Adipose tissue (tissue), 3 donors: ENCODE results near the gene RPRD1B. TPM values are rescaled to one million over a fixed set of nuclear protein-coding genes. Genes with fewer than 3 reads are reported as not detected.

ENCODE experiments used
- H3K27ac ChIP-seq: one replicate; pipeline ENCODE4 v1.5.1; 2013; ENCODE audit warnings: low read depth, low read length
- WGBS, 3 donors: extraction: QIAGEN DNeasy Blood & Tissue Kit; methylation state at CpG; one replicate each; pipeline ENCODE4 v1.1.7; 2013; 5-methylcytosine and 5-hydroxymethylcytosine counted together
- polyA plus RNA-seq, 3 donors: library from polyadenylated mRNA; stranded (reverse); fragments of 200-250 nt; gene quantifications; one replicate each; pipeline ENCODE4 v1.2.3, GENCODE V29; 2013
- donor health status: healthy with polysubstance abuse.
- donor health status: Bipolar disorder and iron deficiency.
- donor health status: healthy.

RPRD1B gene
- polyA plus RNA-seq, 3 donors = 6.1 to 13.5 (median 9.0) TPM

- WGBS, 3 donors = 88 to 93% (median 93%) methylated on average over 14 of the region's 14 CpGs
- H3K27ac ChIP-seq = no peak overlapping the region
Measured at GRCh38 chr20:38136421-38137245, 103.1 kb downstream of the RPRD1B start.

GRCh38 chr20:38137441-38138037 lies 104.0 kb downstream of the RPRD1B start:
- 93 to 95% (median 93%) methylated on average over 11 of the region's 11 CpGs for WGBS, 3 donors
- no peak overlapping the region for H3K27ac ChIP-seq

GRCh38 chr20:38138086-38138778 lies 104.7 kb downstream of the RPRD1B start:
- 95 to 96% (median 96%) methylated on average over 15 of the region's 15 CpGs for WGBS, 3 donors

GRCh38 chr20:38139156-38139912 lies 105.8 kb downstream of the RPRD1B start:
- 91 to 94% (median 92%) methylated on average over 25 of the region's 25 CpGs for WGBS, 3 donors
- H3K27ac ChIP-seq = no peak overlapping the region

More at GRCh38 chr20:38138086-38138778, 104.7 kb downstream of the RPRD1B start:
- H3K27ac ChIP-seq = no peak overlapping the region

- no peak overlapping the region for H3K27ac ChIP-seq
- 65 to 75% (median 74%) methylated on average over 12 of the region's 12 CpGs for WGBS, 3 donors
Measured at GRCh38 chr20:38139977-38140753, 106.6 kb downstream of the RPRD1B start.

- no peak overlapping the region for H3K27ac ChIP-seq
- WGBS, 3 donors = 85 to 91% (median 86%) methylated on average over 21 to 23 of the region's 23 CpGs
Measured at GRCh38 chr20:38141204-38141888, 107.8 kb downstream of the RPRD1B start.

Other genes with a start within 250 kb of the RPRD1B start
- under 1 TPM; 0.78 to 0.90 (median 0.82) TPM for gene VSTM2L, start 130.6 kb upstream of the RPRD1B start, polyA plus RNA-seq
- gene TTI1, start 290 bp upstream of the RPRD1B start, polyA plus RNA-seq = 10 to 100 TPM in 2 of 3 donors, 1 to 10 TPM in 1; 9.9 to 10.9 (median 10.0) TPM
- 10 to 100 TPM; 12.7 to 53.1 (median 49.4) TPM for gene TGM2, start 131.5 kb downstream of the RPRD1B start, polyA plus RNA-seq
- gene KIAA1755, start 227.0 kb downstream of the RPRD1B start, polyA plus RNA-seq = 1 to 10 TPM in 2 of 3 donors, under 1 TPM in 1; 0.47 to 6.4 (median 1.2) TPM